ENCODE results near the gene RTN4RL1. TPM values are rescaled to one million over a fixed set of nuclear protein-coding genes. Genes with fewer than 3 reads are reported as not detected.
"Not testable (repeated sequence)": the region's sequence is repeated elsewhere in the genome, so short reads cannot be mapped to it uniquely, and the experiment has no call there.

Gene RTN4RL1
- total RNA-seq, 1 donor from 2014 or later: 11.5 TPM

- no peak for TF ChIP-seq CTCF (IDR thresholded peaks at IDR 0.05)
- DNase-seq (ENCODE audit: low spot score in 2 of 2): no peak
- H3K36me3 ChIP-seq: peaks cover 39 to 54% of the 10 kb centered on the region in 2 donors
- H3K4me1 ChIP-seq: no peaks in the 10 kb centered on the region
- intact Hi-C loops (cut with DNase I): no loop called here
- H3K27me3 ChIP-seq: no peaks in the 10 kb centered on the region
- no peak overlapping the region for H3K27ac ChIP-seq
- no peaks in the 10 kb centered on the region for H3K9me3 ChIP-seq
- H3K4me3 ChIP-seq: no peak overlapping the region
Observed at GRCh38 chr17:1898332-1898731, 126.8 kb downstream of the RTN4RL1 start.

- Histone ChIP-seq H3K36me3 (peaks cover 39 to 62% of the 10 kb centered on the region in 2 donors), H3K9me3 (no peaks in the 10 kb centered on the region), H3K4me3 (no peak overlapping the region), H3K27ac (no peak overlapping the region), H3K27me3 (no peaks in the 10 kb centered on the region), H3K4me1 (no peaks in the 10 kb centered on the region)
- TF ChIP-seq CTCF (IDR thresholded peaks at IDR 0.05): no peak
- intact Hi-C loops (cut with DNase I): no loop called here
- DNase-seq (ENCODE audit: low spot score in 2 of 2): no peak
Observed at GRCh38 chr17:1897105-1897656, 128.0 kb downstream of the RTN4RL1 start.

- intact Hi-C loops (cut with DNase I): no loop called here
- TF ChIP-seq CTCF (IDR thresholded peaks at IDR 0.05): no peak
- no peak overlapping the region for H3K4me3 ChIP-seq
- H3K27me3 ChIP-seq: no peaks in the 10 kb centered on the region
- no peak overlapping the region for H3K27ac ChIP-seq
- H3K36me3 ChIP-seq: peaks cover 44 to 67% of the 10 kb centered on the region in 2 donors
- no peaks in the 10 kb centered on the region for H3K4me1 ChIP-seq
- no peaks in the 10 kb centered on the region for H3K9me3 ChIP-seq
- DNase-seq (ENCODE audit: low spot score in 2 of 2): no peak
Observed at GRCh38 chr17:1896243-1897104, 128.7 kb downstream of the RTN4RL1 start.

- intact Hi-C loops (cut with DNase I); H3K4me3 ChIP-seq; DNase-seq (ENCODE audit: low spot score in 2 of 2); H3K27me3 ChIP-seq; H3K9me3 ChIP-seq; H3K4me1 ChIP-seq; H3K27ac ChIP-seq: not testable (repeated sequence)
- peaks cover 44 to 77% of the 10 kb centered on the region in 2 donors for H3K36me3 ChIP-seq
Observed at GRCh38 chr17:1895479-1895878, 129.7 kb downstream of the RTN4RL1 start.

- Histone ChIP-seq H3K4me3 (no peak overlapping the region), H3K27me3 (no peaks in the 10 kb centered on the region), H3K36me3 (peaks cover 47 to 83% of the 10 kb centered on the region in 2 donors), H3K4me1 (no peaks in the 10 kb centered on the region), H3K27ac (no peak overlapping the region), H3K9me3 (no peaks in the 10 kb centered on the region)
- DNase-seq (ENCODE audit: low spot score in 2 of 2): no peak
- intact Hi-C loops (cut with DNase I): no loop called here
- TF ChIP-seq CTCF (IDR thresholded peaks at IDR 0.05): no peak
Observed at GRCh38 chr17:1894753-1895339, 130.3 kb downstream of the RTN4RL1 start.

All from ascending aorta (tissue), 2 donors.